DMS153 (cell line): ENCODE results near the gene KDM4C.

Source experiments
- DNase-seq: peaks from one replicate; lab custom pipeline; 2025; lab: John Stamatoyannopoulos, UW

KDM4C gene

DNA sequence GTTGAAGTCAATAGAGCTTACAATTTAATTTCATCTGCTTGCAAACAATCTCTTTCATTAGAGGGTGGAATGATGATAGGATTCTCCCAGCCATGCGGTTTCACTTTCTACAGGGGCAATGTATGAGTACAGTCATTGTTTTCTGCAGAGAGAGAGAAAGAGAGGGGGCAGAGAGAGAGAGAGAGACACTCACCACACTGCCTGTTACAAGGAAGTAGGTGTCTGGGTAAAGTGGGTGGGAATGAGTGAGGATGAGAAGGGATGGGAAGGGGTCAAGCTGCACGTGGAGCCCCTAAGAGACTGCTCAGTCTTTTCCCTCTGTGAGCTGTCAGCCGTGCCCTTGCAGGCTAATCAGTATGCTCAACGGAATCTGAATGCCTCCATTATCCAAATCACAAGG is 454.3 kb downstream of the KDM4C start:
- no peak for DNase-seq

DNA sequence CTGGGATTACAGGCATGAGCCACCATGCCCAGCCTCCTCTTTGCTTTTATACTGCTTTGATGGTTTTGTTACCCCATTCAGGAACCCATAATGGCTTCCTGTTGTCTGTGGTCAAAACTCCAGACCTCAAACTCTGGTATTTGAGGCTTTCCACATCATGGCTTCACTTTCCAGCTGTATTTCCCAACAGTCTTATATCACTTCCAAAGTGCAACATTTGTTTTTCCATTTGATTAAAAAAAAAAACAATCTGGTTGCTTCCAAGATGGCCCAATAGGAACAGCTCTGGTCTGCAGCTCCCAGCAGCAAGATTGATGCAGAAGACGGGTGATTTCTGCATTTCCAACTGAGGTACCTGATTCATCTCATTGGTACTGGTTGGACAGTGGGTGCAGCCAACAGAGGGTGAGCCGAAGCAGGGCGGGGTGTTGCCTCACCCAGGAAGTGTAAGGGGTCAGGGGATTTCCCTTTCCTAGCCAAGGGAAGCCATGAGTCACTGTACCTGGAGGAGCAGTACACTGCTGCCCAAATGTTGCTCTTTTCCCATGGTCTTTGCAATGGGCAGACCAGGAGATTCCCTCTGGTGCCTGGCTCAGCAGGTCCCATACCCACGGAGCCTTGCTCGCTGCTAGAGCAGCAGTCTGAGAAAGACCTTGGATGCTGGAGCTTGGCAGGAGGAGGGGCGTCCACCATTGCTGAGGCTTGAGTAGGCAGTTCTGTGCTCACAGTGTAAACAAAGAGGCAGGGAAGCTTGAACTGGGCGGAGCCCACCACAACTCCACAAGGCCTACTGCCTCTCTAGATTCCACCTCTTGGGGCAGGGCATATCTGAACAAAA is 458.4 kb downstream of the KDM4C start:
- no peak for DNase-seq

DNA sequence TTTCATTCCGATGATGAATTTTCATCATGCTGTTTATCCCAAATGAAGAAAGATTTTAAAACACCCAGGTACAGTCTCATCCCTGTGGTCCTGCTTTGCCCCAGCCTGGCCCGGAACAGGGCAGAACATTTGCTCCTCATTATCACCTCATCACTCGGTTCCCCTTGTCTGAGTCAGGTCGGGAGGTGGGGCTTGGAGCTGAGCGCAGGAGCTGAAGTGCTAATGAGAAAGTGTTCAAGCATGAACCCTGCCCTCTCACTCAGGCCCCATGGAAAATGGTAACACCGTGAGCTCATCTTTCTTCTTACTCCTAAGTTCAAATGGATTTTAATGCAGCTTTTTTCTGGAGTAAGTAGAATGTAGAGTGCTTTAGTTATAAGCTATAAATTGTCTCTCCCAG is 466.2 kb downstream of the KDM4C start:
- no peak for DNase-seq
